HG03432 (cell line): Measurements from ENCODE around the gene NEDD4L.
"Not testable (repeated sequence)": the region's sequence is repeated elsewhere in the genome, so short reads cannot be mapped to it uniquely, and the experiment has no call there.

ENCODE experiments used
- ATAC-seq: cut with Tn5 transposase; IDR thresholded peaks from one replicate; pipeline ENCODE4 v1.9.1; 2021; ENCODE audit warnings: mild to moderate bottlenecking, moderate library complexity; ENCODE audit not compliant: unreplicated experiment

Gene NEDD4L

DNA sequence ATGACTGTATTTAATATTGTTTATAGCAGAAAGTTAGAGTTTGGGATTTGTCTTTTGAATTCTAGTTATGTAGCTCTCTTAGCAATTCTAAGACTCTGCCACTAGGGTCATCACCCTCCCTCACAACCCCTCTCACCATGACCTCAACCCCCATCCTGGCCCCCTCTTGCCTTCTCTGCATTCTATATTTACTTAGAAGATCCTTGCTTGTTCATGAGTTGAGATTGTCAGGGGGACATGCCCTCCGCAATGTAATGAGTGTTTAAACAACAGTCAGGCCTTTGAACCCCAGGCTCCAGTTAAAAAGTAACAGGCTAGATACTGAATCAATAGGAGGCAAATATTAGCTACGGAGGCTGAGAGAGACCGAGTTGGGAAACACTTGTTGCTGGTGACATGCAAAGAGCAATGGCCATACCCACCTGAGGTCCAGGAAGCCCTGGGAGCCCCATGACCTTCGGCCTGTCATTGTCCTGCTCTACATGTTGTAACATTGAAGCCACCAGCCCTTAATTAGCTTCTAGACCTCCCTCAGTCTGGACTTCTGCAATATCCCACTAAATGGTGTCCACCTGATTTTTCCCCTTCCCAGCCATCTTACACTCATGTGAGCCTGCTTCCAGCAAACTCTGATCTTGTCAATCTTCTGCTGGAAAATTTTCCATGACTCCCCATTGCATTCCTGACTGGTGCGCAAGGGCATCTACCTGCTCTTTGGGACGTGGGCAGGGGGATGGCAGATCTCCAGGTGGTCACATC lies 363.8 kb downstream of the NEDD4L start:
- no peak for ATAC-seq

GRCh38 chr18:58408665-58409064 lies 364.6 kb downstream of the NEDD4L start:
- ATAC-seq = no peak

DNA sequence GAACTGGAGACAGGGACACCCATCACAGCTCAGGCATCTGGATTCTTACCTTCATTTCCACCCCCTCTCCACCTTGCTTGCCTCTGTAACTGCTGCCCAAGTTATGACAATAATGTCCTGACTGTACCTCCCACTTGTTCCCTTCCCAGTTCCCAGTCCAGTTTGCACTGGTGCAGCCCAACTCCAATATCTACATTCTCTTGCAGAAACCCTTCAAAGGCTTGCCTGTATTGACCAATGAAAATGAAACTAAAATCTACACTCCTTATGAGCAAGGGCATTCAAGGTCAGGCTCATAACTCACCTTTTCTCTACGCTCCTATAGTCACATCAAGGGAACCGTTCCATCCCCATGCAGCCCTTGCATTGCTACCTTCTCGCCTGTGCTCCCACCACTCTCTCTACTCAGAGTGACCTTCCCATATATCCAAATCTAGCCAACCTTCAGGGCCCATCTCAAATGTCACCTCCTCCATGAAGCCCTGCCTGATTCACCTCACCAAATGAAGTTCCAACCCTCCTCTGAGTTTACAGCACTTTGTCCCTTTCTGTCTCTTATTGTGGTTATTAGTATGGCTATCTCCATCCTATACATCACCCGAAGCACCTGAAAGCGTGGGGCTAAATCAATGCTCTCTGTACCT lies 365.9 kb downstream of the NEDD4L start:
- ATAC-seq = no peak

DNA sequence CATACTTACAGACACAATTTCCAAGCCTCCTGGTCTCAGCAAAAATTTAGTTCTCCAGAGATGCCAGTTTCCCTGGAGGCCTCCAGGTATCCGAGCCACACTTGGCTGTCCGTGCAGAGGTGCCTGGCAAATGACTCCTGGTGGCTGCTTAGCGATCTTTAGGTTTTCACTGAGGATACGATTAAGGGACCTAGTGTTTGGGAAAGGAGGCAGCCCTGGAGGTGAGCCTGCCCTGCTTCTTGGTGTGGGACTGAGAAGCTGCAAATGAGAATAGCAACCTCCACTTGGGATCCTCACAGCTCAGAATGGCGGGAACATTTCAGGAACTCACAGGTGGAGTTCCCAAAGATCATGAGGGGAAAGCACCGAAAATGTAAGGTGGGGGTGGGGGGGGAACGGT lies 367.3 kb downstream of the NEDD4L start:
- no peak for ATAC-seq

DNA sequence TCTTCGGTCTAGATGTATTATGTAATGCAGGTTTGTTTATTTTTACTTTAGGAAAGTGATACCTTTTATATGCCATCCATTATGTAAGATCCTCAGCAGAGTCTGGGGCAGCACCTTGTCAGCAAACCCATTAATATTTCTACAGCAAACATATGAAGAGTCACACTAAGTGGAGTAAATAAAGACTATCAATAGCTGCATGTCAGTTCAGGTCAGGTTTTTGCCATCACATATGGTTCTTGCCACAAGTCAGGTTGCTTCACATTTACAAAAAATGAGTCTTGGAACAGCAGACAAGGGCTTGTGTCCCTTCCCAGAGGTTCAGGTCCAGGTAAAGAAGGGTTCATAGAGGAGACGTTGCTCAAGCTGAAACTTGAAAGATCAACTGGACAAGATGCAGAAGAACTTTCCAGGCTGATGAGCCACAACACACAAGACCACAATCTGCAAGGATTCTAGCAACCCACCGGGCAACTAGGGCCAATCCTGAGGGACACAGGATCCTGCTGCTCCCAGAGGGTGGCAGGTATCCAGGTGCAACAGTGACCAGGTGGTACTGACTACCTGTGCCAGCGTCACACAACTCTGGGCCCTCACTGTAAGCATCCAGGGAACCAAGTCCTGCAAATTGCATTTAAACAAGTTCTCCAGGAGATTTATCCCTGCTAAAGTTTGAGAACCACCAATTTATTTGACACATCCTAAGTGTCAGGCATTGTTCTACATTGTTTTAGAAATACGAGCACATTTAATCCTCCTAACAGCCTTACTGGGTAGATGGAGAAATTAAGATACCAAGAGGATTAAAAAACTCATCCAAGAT lies 369.0 kb downstream of the NEDD4L start:
- ATAC-seq = no peak

DNA sequence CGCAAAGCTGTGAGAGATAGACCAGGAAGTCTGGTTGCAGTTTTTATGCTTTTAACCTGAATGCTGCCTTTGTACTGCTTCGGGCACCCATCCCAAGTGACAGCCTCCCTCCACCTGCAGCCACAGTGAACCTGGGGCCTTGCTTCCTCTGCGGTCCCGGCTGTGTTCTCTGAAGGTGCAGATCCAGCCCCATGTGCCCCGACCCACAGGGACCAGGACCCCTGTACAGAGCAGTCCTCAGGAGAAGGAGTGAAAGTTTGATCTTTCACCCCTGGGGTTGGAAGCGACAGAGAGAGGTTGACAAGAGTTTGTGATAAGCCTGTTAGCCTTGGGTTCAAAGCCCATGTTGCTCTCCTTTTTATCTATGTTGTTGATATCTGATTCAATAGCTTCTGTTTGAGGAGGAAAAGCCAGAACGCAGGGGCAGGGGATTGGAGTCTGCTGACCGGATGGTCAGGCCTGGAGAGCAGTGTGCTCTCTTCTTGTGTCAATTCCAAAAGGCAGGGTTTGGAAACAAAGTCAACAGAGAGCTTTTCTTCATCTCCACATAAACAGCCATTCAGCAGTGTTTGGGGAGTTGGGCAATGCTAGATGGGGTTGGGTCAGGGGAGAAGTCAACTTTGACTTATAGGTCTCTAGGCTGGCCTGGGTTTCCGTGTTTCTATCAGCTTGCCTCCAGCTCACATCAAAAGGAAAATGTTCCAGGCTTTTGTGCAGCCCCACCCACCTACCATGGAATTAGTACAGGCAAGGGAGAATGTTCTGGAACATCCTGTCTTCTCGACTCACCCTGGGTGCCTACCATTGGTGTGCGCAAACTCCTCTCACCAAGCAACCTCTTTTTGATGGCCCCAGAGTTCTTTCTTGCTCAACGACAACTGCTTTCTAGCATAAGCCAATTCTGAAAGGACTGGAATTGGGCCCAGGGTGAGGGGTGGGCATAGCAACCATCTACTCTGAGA lies 369.9 kb downstream of the NEDD4L start:
- no peak for ATAC-seq

GRCh38 chr18:58416014-58416703 lies 372.1 kb downstream of the NEDD4L start:
- ATAC-seq = no peak

DNA sequence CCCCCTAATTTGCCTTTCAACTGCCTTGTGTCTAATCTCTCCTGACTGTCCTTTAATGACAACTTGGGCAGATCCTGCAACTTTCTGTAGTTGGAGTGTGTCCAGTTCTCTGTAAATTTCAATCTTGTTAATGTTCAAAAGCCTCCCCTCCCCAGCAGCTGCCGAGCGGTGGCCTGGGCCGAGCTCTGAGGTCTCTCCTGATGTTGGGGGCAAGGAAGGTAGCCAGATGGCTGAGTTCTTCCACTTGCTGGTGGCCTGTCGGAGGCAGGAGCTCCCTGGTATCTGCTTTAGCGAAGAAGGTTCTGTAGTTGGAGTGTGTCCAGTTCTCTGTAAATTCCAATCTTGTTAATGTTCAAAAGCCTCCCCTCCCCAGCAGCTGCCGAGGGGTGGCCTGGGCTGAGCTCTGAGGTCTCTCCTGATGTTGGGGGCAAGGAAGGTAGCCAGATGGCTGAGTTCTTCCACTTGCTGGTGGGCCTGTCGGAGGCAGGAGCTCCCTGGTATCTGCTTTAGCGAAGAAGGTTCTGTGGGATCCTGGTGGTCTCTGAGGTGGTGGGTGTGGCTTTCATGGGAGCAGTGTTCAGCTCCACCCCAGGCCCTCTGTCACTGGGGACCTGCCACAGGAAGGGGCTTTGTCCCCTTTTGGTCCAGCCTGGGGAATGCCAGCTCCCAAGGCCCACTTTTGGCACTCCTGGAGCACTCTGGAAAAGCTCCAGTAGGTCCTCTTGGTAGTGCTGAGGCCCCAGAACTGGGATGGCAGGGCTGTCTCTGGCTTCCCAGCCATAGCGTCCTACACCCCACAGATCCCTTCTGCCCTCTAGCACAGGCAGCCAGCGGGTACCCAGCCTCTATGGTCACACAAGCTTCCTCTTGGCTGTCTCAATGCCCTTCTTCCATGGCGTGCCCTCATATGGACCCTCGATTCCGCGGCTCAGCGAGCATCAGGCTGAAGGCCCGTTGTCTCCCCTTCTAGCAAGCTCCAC lies 373.0 kb downstream of the NEDD4L start:
- ATAC-seq = no peak

DNA sequence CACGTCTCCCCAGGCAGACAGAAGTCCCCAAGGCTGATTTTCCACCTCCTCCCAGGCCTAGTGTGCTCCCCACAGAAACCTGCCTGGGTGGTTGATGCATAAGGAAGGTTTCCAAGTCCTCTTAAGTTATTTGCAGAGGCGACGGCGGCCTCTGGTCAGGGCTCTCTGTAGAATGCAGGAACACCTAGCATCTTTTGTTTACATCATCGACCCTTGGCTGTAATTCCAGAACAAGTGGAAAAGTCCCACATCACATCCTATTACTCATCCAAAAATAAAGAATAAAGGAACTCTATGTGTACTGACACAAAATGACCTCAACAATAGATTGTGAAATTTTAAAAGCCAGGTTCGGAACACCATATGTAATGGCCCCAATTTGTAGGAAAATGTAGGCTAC lies 373.7 kb downstream of the NEDD4L start:
- no peak for ATAC-seq

DNA sequence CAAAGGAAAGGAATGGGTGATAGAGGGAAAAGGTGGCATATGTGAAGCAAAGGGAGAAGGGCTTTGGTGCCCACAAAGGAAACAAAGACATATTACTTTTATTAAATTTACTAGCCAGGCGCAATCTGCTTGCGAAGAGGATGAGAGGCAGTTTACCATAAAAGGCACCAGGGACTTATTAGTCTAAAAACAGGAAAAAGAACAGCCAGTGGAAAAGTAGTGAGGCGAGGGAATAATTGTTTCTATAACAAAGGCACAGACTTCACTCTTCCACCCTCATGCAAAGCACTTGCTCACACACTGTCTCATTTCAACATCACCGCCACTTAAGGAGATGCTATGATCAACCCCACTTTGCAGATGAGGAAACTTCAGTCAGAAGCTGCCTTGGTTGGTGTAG lies 374.3 kb downstream of the NEDD4L start:
- ATAC-seq = no peak

GRCh38 chr18:58419587-58420199 lies 375.7 kb downstream of the NEDD4L start:
- no peak for ATAC-seq

DNA sequence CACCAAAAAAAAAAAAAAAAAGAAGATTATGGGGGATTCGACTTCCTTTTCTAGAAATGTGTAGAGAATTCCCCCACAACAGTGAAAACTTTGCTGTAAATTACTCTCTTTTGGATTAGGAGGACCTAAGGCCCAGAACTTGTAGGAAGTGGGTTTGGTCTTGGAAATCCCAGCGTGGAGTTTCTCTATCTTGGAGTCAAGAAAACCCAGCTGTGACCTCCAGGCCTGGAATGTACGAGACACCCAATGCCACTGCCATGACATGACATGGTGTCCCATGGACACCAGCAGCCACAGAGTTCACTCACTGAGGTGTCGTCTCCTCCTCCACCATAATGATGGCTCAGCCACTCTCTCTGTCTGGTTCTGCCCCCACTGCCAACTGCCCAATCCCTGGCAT lies 382.6 kb downstream of the NEDD4L start:
- no peak for ATAC-seq

DNA sequence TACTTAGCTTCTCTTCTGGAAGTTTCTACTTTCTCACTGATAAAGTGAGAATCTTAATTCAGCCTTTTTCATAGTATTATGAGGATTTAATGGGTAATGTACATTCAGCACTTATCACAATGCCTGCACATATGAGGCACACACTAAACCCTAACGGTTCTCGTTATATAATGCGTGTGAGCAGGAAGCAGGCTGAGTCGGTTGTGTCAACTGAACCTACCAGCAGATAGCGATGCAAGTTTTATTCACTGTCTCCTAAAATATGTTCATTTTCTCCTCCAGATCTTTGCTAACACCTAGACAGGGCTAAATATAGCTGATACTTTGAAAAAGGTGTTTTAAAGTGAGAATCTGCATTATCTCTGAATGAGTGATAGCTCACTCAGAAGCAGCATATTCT lies 383.3 kb downstream of the NEDD4L start:
- no peak for ATAC-seq

GRCh38 chr18:58429442-58429841 lies 385.4 kb downstream of the NEDD4L start:
- ATAC-seq = no peak

DNA sequence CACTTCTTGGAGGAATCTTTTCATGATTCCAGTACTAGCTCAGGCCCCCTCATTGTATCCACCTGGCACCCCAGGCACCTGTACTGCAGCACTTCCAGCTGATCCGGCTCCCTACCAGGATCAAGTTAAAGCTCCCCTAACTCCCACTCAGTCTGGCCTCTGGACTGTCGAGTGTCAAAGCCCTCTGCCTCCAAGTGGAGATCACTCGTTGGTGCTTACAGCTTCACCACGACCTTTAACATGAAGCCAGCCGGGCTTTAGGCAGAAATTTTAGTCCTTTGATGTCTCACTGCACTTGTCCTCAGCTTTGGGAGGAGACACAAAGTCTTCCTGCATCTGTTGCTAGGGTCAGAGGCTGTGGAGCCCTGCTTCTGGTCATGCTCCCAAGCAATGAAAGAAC lies 387.2 kb downstream of the NEDD4L start:
- ATAC-seq = no peak

- no peak for ATAC-seq
Observed at GRCh38 chr18:58432050-58432727, 388.2 kb downstream of the NEDD4L start.

DNA sequence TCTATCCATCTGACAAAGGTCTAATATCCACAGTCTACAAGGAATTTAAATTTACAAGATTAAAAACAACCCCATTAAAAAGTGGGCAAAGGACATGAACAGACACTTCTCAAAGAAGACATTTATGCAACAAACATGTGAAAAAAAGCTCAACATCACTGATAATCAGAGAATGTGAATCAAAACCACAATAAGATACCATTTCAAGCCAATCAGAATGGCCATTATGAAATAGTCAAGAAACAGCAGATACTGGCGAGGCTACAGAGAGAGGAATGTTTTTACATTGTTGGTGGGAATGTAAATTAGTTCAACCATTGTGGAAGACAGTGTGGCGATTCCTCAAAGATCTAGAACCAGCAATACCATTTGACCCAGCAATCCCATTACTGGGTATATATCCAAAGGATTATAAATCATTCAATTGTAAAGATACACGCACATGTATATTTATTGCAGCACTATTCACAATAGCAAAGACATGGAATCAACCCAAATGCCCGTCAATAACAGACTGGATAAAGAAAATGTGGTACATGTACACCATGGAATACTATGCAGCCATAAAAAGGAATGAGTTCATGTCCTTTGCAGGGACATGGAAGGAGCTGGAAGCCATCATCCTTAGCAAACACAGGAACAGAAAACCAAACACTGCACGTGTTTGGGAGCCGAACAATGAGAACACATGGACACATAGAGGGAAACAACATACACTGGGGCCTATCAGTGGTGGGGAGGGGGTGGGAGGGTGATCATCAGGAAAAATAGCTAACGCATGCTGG lies 391.4 kb downstream of the NEDD4L start:
- not testable (repeated sequence) for ATAC-seq
